A549 (cell line): ENCODE measurements around the gene MPP4.

Experiments used
- BHLHE40 ChIP-seq: IDR thresholded peaks from 2 replicates; pipeline ENCODE4 v1.6.1; 2012; ENCODE audit warnings: low read depth, low read length, inconsistent platforms
- EHMT2 ChIP-seq: fragments of 200-600 bp; sonication (generic); IDR thresholded peaks from 2 replicates; pipeline ENCODE4 v1.6.1; 2016; ENCODE audit warnings: antibody characterized with exemption, low read depth, mild to moderate bottlenecking, moderate library complexity
- EP300 ChIP-seq, 2 experiments: fragments of >200 bp; sonication (Bioruptor Twin); formaldehyde crosslinking; IDR thresholded peaks; 2 replicates in 1 of 2; 3 replicates in 1 of 2; pipeline ENCODE4 v1.6.1; 2016 to 2017
- POLR2A ChIP-seq: IDR thresholded peaks from 2 replicates; pipeline ENCODE4 v1.6.1; 2012; ENCODE audit warnings: mild to moderate bottlenecking, low read length
- RAD21 ChIP-seq, 2 experiments: fragments of >200 bp in 1 of 2; sonication (Bioruptor Twin) in 1 of 2; formaldehyde crosslinking in 1 of 2; IDR thresholded peaks in 1 of 2; conservative IDR thresholded peaks in 1 of 2; 2 replicates in 1 of 2; 3 replicates in 1 of 2; pipeline ENCODE4 v1.6.1; 2012 to 2018; ENCODE audit warnings: inconsistent platforms in 1 of 2
- TF ChIP-seq, protein P1 (sequence below): fragments of >200 bp; sonication (Bioruptor Twin); formaldehyde crosslinking; IDR thresholded peaks from 3 replicates; pipeline ENCODE4 v1.5.1; 2016

DNA sequence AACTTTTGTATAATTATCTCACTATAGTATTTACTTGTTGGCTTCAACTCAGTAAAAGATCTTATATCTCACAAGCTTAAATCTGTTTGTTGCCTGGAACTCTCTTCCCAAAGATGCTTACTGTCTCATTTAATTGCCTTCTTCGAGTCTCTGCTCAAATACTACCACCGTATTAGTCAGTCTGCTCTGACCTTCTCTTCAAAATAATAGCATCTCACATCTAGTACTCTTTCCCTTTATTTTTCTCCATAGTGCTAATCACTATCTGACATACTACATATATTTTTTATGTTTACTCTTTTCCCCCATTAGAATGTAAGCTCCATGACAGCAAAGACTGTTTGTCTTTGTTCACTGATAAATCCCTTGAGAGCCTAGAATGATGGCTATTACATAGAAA lies 10.6 kb upstream of the MPP4 start:
- TF ChIP-seq, protein P1, sequence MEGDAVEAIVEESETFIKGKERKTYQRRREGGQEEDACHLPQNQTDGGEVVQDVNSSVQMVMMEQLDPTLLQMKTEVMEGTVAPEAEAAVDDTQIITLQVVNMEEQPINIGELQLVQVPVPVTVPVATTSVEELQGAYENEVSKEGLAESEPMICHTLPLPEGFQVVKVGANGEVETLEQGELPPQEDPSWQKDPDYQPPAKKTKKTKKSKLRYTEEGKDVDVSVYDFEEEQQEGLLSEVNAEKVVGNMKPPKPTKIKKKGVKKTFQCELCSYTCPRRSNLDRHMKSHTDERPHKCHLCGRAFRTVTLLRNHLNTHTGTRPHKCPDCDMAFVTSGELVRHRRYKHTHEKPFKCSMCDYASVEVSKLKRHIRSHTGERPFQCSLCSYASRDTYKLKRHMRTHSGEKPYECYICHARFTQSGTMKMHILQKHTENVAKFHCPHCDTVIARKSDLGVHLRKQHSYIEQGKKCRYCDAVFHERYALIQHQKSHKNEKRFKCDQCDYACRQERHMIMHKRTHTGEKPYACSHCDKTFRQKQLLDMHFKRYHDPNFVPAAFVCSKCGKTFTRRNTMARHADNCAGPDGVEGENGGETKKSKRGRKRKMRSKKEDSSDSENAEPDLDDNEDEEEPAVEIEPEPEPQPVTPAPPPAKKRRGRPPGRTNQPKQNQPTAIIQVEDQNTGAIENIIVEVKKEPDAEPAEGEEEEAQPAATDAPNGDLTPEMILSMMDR: no peak
- TF ChIP-seq BHLHE40 (no peak), RAD21 (conservative IDR thresholded peaks at IDR 0.05 in 1 of 2, IDR thresholded peaks at IDR 0.05 in 1 of 2) (no peak), POLR2A (no peak), EHMT2 (no peak), EP300 (IDR thresholded peaks at IDR 0.05) (no peak)
